Fibroblast of villous mesenchyme (primary cell): ENCODE results near the gene TAB2. TPM values are rescaled to one million over a fixed set of nuclear protein-coding genes. Genes with fewer than 3 reads are reported as not detected.

ENCODE experiments used
- DNase-seq: peaks from one replicate; pipeline ENCODE4 v3.0.0-alpha.2; 2010; ENCODE audit warnings: low read depth
- H3K4me3 ChIP-seq: 2 replicates; pipeline ENCODE4 v1.5.1; 2011; ENCODE audit warnings: low read depth, mild to moderate bottlenecking, low read length
- CTCF ChIP-seq: IDR thresholded peaks from 2 replicates; pipeline ENCODE4 v1.5.1; 2012; ENCODE audit warnings: low read depth, mild to moderate bottlenecking, low read length; ENCODE audit not compliant: insufficient read depth
- total RNA-seq: library from RNA; depleted of rRNA; stranded (reverse); fragments of >200 nt; gene quantifications from 2 replicates; pipeline ENCODE4 v1.2.3, GENCODE V29; 2012

The TAB2 gene
- total RNA-seq, 1 donor, result 36.3 TPM

GRCh38 chr6:149289966-149290365 lies 27.5 kb upstream of the TAB2 start:
- no peak for DNase-seq
- TF ChIP-seq CTCF, result no peak
- H3K4me3 ChIP-seq, result no peak overlapping the region

GRCh38 chr6:149293244-149293643 lies 24.3 kb upstream of the TAB2 start:
- no peak for TF ChIP-seq CTCF
- no peak for DNase-seq
- H3K4me3 ChIP-seq, result no peak overlapping the region

- no peak for DNase-seq
- TF ChIP-seq CTCF, result no peak
- H3K4me3 ChIP-seq, result no peak overlapping the region
Observed at GRCh38 chr6:149300563-149300962, 16.9 kb upstream of the TAB2 start.

GRCh38 chr6:149302723-149303122 lies 14.8 kb upstream of the TAB2 start:
- H3K4me3 ChIP-seq, result no peak overlapping the region
- TF ChIP-seq CTCF, result no peak
- DNase-seq, result no peak

- no peak for DNase-seq
- no peak overlapping the region for H3K4me3 ChIP-seq
- TF ChIP-seq CTCF, result no peak
Observed at GRCh38 chr6:149303468-149303867, 14.0 kb upstream of the TAB2 start.

GRCh38 chr6:149305372-149305771 lies 12.1 kb upstream of the TAB2 start:
- H3K4me3 ChIP-seq, result no peak overlapping the region
- TF ChIP-seq CTCF, result no peak
- DNase-seq, result no peak

GRCh38 chr6:149306967-149307366 lies 10.5 kb upstream of the TAB2 start:
- TF ChIP-seq CTCF, result no peak
- DNase-seq, result peak; percentile 27
- H3K4me3 ChIP-seq, result no peak overlapping the region
